K562 (cell line): ENCODE results near the gene SP2. TPM values are rescaled to one million over a fixed set of nuclear protein-coding genes. Genes with fewer than 3 reads are reported as not detected.

Experiments used
- ATF1 ChIP-seq, 2 experiments: fragments of 450-650 bp in 1 of 2; IDR thresholded peaks; 2 replicates each; pipeline ENCODE4 v1.6.1; 2016; ENCODE audit warnings: missing compliant biosample characterization in 1 of 2, missing genetic modification characterization in 1 of 2
- CTCFL ChIP-seq: IDR thresholded peaks from 2 replicates; pipeline ENCODE4 v1.6.1; 2011; ENCODE audit warnings: borderline replicate concordance, low read depth, mild to moderate bottlenecking, moderate library complexity, low read length; ENCODE audit not compliant: insufficient read depth, poor library complexity, severe bottlenecking
- CXXC5 ChIP-seq: fragments of 250-450 bp; sonication (Bioruptor Pico); IDR thresholded peaks from 2 replicates; pipeline ENCODE4 v1.8.0; 2022; ENCODE audit warnings: inconsistent platforms, mild to moderate bottlenecking, moderate library complexity
- HDAC6 ChIP-seq: IDR thresholded peaks from 2 replicates; pipeline ENCODE4 v1.6.1; 2012; ENCODE audit warnings: low read depth, mild to moderate bottlenecking, control low read depth, inconsistent platforms, low read length, moderate library complexity
- HOXB6 ChIP-seq: fragments of 250-450 bp; sonication (Bioruptor Pico); IDR thresholded peaks from 2 replicates; pipeline ENCODE4 v1.5.1; 2022; ENCODE audit warnings: mild to moderate bottlenecking, borderline replicate concordance
- KAT7 ChIP-seq: sonication (generic); formaldehyde crosslinking; IDR thresholded peaks from 2 replicates; pipeline ENCODE4 v1.8.0; 2022; ENCODE audit warnings: missing genetic modification reagents, mild to moderate bottlenecking, borderline replicate concordance
- KLF13 ChIP-seq: fragments of 450-650 bp; IDR thresholded peaks from 2 replicates; pipeline ENCODE4 v1.6.1; 2016; ENCODE audit warnings: missing genetic modification characterization, low read depth, mild to moderate bottlenecking, missing compliant biosample characterization, moderate library complexity, borderline replicate concordance
- KLF16 ChIP-seq: IDR thresholded peaks from 2 replicates; pipeline ENCODE4 v1.6.1; 2016; ENCODE audit warnings: antibody characterized with exemption
- MAX ChIP-seq: sonication (generic); formaldehyde crosslinking; IDR thresholded peaks from 2 replicates; pipeline ENCODE4 v1.9.0; 2022; ENCODE audit warnings: mild to moderate bottlenecking, missing genetic modification reagents
- MYNN ChIP-seq, 2 experiments: sonication (generic); formaldehyde crosslinking in 1 of 2; IDR thresholded peaks; 2 replicates each; pipeline versions ENCODE4 v1.5.0 to v1.6.1; 2016 to 2020; ENCODE audit warnings: antibody characterized with exemption in 1 of 2, missing genetic modification reagents in 1 of 2
- NRF1 ChIP-seq, 2 experiments: fragments of 450-650 bp; IDR thresholded peaks in 1 of 2; conservative IDR thresholded peaks in 1 of 2; 2 replicates each; pipeline ENCODE4 v1.6.1; 2014; ENCODE audit warnings: mild to moderate bottlenecking in 2 of 2
- PHF8 ChIP-seq: fragments of 200-600 bp; sonication (generic); IDR thresholded peaks from 2 replicates; pipeline ENCODE4 v1.6.1; 2012; ENCODE audit warnings: mixed run types, mild to moderate bottlenecking, inconsistent platforms, low read length, moderate library complexity, borderline replicate concordance
- RCOR1 ChIP-seq, 2 experiments: IDR thresholded peaks; 2 replicates each; pipeline ENCODE4 v1.6.1; 2012; ENCODE audit warnings: low read depth in 2 of 2, low read length in 2 of 2, borderline replicate concordance in 1 of 2, improper control_type of control experiment in 1 of 2
- RFX1 ChIP-seq: fragments of 450-650 bp; IDR thresholded peaks from 2 replicates; pipeline ENCODE4 v1.6.1; 2016; ENCODE audit warnings: mild to moderate bottlenecking, moderate library complexity
- SNRNP70 ChIP-seq: fragments of 200-400 bp; formaldehyde crosslinking; optimal IDR thresholded peaks from 2 replicates; pipeline ENCODE3; 2017; ENCODE audit warnings: low read depth, low read length
- TAF9B ChIP-seq: fragments of 450-650 bp; IDR thresholded peaks from 2 replicates; pipeline ENCODE4 v1.6.1; 2018; ENCODE audit warnings: mild to moderate bottlenecking; ENCODE audit not compliant: partially characterized antibody
- TBP ChIP-seq: optimal IDR thresholded peaks from 2 replicates; pipeline ENCODE3; 2011; ENCODE audit warnings: low read depth, low read length, improper control_type of control experiment
- ZC3H11A ChIP-seq: IDR thresholded peaks from 2 replicates; pipeline ENCODE4 v1.6.1; 2012; ENCODE audit warnings: low read depth, low read length, improper control_type of control experiment
- ZNF224 ChIP-seq: sonication (generic); formaldehyde crosslinking; IDR thresholded peaks from 2 replicates; pipeline ENCODE4 v1.8.0; 2022; ENCODE audit warnings: mild to moderate bottlenecking, missing genetic modification reagents
- ZNF395 ChIP-seq: fragments of 200-800 bp; sonication (Bioruptor generic); IDR thresholded peaks from 2 replicates; pipeline ENCODE4 v1.6.1; 2017; ENCODE audit warnings: missing genetic modification characterization, missing compliant biosample characterization
- ZNF431 ChIP-seq: sonication (generic); formaldehyde crosslinking; IDR thresholded peaks from 2 replicates; pipeline ENCODE4 v1.8.0; 2022; ENCODE audit warnings: mild to moderate bottlenecking, missing genetic modification reagents
- polyA plus RNA-seq, 8 experiments: library from polyadenylated mRNA; depleted of rRNA in 4 of 8; stranded (reverse) in 5 of 8; unstranded in 3 of 8; fragments of >200 nt; fragmentation: Nextera tagmentation in 2 of 8; fragmentation: Illumina TruSeq in 1 of 8; extraction: Ambion mirVana in 2 of 8; extraction: Trizol in 1 of 8; gene quantifications; 2 replicates each; pipeline versions ENCODE4 v1.2.1 to v1.2.3, GENCODE V29; 2011 to 2014; ENCODE audit warnings: inconsistent platforms in 1 of 8, missing spikeins in 1 of 8
- total RNA-seq, 7 experiments: library from RNA; depleted of rRNA in 6 of 7; stranded (reverse); fragments of >200 nt in 6 of 7; fragmentation: Illumina TruSeq in 2 of 7; extraction: Trizol in 2 of 7; gene quantifications; 2 replicates each; pipeline versions ENCODE4 v1.2.1 to v1.2.3, GENCODE V29; 2011 to 2021; ENCODE audit warnings: low replicate concordance in 1 of 7
- TF ChIP-seq, protein P1 (sequence below): IDR thresholded peaks from 2 replicates; pipeline ENCODE4 v1.6.1; 2014; ENCODE audit warnings: antibody characterized with exemption

The SP2 gene
- total and polyA plus RNA-seq, 9 of the 15 experiments (the other 6 are each of a cell fraction or from before 2014, with no cell fraction given): 0.77 to 22.3 (median 2.3) TPM

DNA sequence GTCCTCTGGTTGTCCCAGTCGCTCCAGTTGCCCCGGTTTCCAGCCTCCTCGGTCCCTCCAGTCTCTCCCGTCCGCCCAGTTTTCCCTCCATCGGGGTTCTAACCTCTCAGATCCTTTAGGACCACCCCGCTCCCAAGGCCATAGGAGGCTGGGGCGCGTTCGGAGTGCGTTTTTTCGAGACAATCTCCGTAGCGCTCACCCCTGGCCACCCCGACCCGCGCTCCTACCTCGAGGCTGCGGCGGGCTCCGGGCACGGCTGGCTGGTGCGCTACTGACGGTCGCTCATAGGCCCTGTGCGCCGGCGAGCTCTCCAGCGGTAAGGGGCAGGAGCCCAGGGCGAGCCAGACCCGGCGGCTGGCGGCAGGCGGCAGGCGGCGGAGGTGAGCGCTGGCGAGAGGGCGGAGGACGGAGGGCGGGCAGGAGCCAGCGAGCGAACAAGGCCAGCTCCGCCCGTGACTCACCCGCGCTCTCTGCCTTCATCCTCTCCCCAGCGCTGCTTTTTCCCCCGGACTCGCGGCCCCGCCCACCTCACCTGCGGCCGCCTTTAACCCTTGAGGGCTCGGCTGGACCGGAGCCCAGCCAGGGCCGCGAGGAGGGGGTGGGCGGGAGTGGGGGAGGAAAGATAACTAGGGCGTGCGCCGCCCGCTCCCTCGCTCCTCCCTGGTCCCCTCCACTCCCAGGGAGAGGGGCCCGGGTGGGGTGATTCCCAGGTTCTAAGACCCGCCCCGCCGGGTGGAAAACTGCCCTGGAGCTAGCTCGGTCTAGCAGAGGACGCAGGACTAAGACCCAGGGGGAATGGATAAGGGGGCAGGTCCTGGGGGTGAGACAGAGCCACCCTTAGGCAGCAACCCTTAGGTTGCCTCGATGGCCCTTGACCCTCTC is 45.1 kb upstream of the SP2 start, which contains the start of gene SP6 (continued):
- TF ChIP-seq CTCFL: no peak
- TF ChIP-seq CXXC5: peak; percentile 71
- TF ChIP-seq KLF13 (tag): peak; percentile 47; the same call in 1 of the 2 replicates
- TF ChIP-seq SNRNP70: no peak
- no peak for TF ChIP-seq RFX1
- peak; percentile 56; the same call in 1 of the 2 replicates for TF ChIP-seq PHF8
- no peak for TF ChIP-seq KLF16
- peak; percentile 54; the same call in 1 of the 2 replicates for TF ChIP-seq ZNF395 (CRISPR knock-in tag)
- peak; percentile 48 for TF ChIP-seq MAX (CRISPR knock-in tag)
- peak; percentile 86 for TF ChIP-seq TBP
- no peak for TF ChIP-seq ZNF224 (CRISPR knock-in tag)
- no peak for TF ChIP-seq TAF9B
- TF ChIP-seq ATF1 (CRISPR knock-in tag; IDR thresholded peaks at IDR 0.05): no peak
- TF ChIP-seq ATF1 (tag; IDR thresholded peaks at IDR 0.05): peak; percentile 40; the same call in 1 of the 2 replicates
- no peak for TF ChIP-seq HOXB6
- TF ChIP-seq KAT7 (CRISPR knock-in tag): peak; percentile 79; the same call in 1 of the 2 replicates
- TF ChIP-seq NRF1 (conservative IDR thresholded peaks at IDR 0.05 in 1 of 2, IDR thresholded peaks at IDR 0.05 in 1 of 2): peak; percentile 50 to 64; a peak in 3 of 4 replicates
- TF ChIP-seq ZNF431 (CRISPR knock-in tag): no peak
- TF ChIP-seq, protein P1, sequence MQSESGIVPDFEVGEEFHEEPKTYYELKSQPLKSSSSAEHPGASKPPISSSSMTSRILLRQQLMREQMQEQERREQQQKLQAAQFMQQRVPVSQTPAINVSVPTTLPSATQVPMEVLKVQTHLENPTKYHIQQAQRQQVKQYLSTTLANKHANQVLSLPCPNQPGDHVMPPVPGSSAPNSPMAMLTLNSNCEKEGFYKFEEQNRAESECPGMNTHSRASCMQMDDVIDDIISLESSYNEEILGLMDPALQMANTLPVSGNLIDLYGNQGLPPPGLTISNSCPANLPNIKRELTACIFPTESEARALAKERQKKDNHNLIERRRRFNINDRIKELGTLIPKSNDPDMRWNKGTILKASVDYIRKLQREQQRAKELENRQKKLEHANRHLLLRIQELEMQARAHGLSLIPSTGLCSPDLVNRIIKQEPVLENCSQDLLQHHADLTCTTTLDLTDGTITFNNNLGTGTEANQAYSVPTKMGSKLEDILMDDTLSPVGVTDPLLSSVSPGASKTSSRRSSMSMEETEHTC: no peak
- no peak for TF ChIP-seq MYNN (IDR thresholded peaks at IDR 0.05)
- TF ChIP-seq MYNN (CRISPR knock-in tag; IDR thresholded peaks at IDR 0.05): no peak
- TF ChIP-seq RCOR1 (IDR thresholded peaks at IDR 0.05; ENCODE audit: borderline replicate concordance in 1 of 2, low read depth in 2 of 2, low read length in 2 of 2): peak in 1 of 2 experiments; percentile 56; a peak in 2 of 4 replicates
- TF ChIP-seq ZC3H11A: no peak
- no peak for TF ChIP-seq HDAC6
